Activated T-helper 2 cell treated with anti-CD3 and anti-CD28 coated beads, Interferon-gamma antibody, Interleukin-2, Interleukin-4, amounts not matched to agents 10 μg/mL and 5 μg/mL and 100 μg/mL, durations not matched to agents 14 hours and 24 hours and 36 hours (primary cell): ENCODE measurements around the gene YOD1. TPM values are rescaled to one million over a fixed set of nuclear protein-coding genes. Genes with fewer than 3 reads are reported as not detected.
"Not testable (repeated sequence)": the region's sequence is repeated elsewhere in the genome, so short reads cannot be mapped to it uniquely, and the experiment has no call there.

ENCODE experiments used
- DNase-seq: peaks from one replicate; pipeline ENCODE4 v3.0.0; 2021; ENCODE audit warnings: low spot score
- H3K27ac Mint-ChIP-seq: one replicate; pipeline ENCODE4 v1.8.0; 2021; ENCODE audit warnings: mixed read lengths
- H3K27me3 Mint-ChIP-seq: one replicate; pipeline ENCODE4 v1.8.0; 2021; ENCODE audit warnings: low read depth, mixed read lengths
- H3K36me3 Mint-ChIP-seq: one replicate; pipeline ENCODE4 v1.8.0; 2021; ENCODE audit warnings: low read depth, mixed read lengths
- H3K4me1 Mint-ChIP-seq: one replicate; pipeline ENCODE4 v1.8.0; 2021; ENCODE audit warnings: low read depth, mixed read lengths
- H3K4me3 Mint-ChIP-seq: one replicate; pipeline ENCODE4 v1.8.0; 2021; ENCODE audit warnings: low read depth, mild to moderate bottlenecking, moderate library complexity, mixed read lengths
- H3K9me3 Mint-ChIP-seq: one replicate; pipeline ENCODE4 v1.8.0; 2021; ENCODE audit warnings: mixed read lengths
- intact Hi-C: fragments of 100-400 bp; cut with micrococcal nuclease; formaldehyde crosslinking; loops from one replicate; pipeline ENCODE4 v1.15.1; 2023
- total RNA-seq: library from RNA; stranded (reverse); gene quantifications from 2 replicates; pipeline ENCODE4 v1.2.3, GENCODE V29; 2022

The YOD1 gene
- total RNA-seq, 1 donor from 2014 or later, result 8.7 TPM

DNA sequence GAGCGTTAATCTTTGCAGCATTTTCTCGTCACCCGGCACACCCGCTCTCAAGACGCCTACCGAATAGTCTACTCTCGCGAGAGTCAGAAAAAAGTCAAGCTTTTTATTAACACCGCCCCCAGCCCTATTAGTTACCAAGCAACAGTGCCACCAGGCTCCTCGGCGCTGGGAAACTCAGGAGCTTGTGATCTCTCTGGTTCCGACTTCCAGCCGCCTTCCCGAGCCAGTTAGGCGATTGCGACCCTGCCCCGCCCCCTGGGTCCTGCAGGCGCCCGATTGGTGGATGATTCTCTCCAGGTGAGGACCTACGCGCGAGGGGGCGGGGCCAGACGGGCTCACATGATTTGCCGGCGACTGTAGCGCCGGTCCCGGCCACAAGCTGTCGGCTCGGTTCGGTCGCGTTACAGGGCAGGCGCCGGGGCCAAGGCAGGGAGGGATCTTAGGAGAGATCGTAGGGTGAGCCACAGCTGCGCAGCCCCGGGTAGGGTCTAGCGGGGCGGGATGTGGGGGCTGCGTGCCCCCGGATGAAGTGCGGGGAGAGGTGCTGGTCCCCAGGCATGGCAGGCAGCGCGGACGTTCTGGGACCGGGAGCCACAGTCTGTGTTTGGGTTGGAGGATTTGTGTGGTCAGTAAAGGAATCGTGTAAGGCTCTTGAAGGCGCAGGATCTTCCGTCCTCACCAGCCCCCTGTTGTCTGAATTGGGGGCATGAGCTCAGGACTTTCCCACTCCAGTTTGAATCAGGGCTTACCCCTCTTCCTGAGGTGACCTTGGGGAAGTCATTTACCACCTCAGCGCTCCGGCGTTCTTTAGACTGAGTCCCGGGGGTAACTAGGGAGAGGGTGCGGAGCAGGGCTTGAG, 2.1 kb upstream of the YOD1 start, which contains the start of gene PFKFB2:
Gene PFKFB2, plus strand, starts transcription at position 365 of the 859 bp plus-strand sequence. CDS start 1,443 bp downstream, outside the sequence.
- Mint-ChIP-seq H3K27me3 (peaks cover 7% of the 10 kb centered on the region), H3K9me3 (no peaks in the 10 kb centered on the region), H3K4me1 (peaks cover 30% of the 10 kb centered on the region), H3K27ac (peak within 1 kb of the TSS; percentile 75), H3K36me3 (peaks cover 19% of the 10 kb centered on the region), H3K4me3 (peak within 1 kb of the TSS; percentile 91)
- peak; percentile 90 for DNase-seq
- intact Hi-C loops, result loop anchor here (5.0 to 10.0 kb wide), 2 partner anchors 284 to 352 kb away; no protein-coding TSS in a partner anchor

DNA sequence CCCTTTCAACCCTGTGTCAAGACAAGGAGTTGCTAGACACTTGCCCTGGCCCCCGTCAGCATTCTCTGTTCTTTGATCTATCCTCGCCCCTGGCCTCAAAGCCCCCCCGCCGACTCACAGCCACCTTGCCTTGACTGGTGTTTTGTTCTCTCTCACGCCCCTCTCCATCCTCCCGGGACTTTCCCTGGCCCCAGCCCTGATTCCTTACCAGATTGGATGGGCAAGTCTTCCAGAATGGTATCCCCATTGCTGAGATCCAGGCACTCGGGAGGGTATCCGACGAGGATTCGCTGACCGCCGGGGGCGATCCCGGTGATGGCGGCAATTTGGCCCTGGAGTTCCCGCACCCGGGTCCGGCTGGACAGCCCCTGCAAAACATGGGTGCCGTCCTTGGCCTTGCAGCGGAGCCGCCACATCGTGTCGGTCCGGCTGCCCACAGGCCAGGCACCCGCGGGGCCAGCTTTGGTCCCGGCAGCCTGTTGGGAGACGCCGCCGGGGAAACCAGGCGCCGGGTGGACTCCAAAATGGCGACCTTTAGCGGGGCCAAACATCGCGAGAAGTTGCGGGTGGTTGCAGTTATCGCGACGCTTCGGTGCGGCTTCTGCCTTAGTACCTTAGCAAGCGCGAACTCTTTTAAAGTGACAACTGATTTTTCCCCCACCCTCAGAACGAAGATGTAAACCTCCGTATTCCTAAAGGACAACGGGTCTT, 373 bp downstream of the YOD1 start:
- H3K36me3 Mint-ChIP-seq, result peaks cover 38% of the 10 kb centered on the region
- peaks cover 4% of the 10 kb centered on the region for H3K27me3 Mint-ChIP-seq
- DNase-seq, result peak; percentile 86
- intact Hi-C loops, result loop anchor here (1.0 to 10.0 kb wide), 5 partner anchors 27 to 450 kb away; partner anchors contain the start of gene CD55
- H3K27ac Mint-ChIP-seq, result peak overlapping the region; percentile 96
- peaks cover 45% of the 10 kb centered on the region for H3K4me1 Mint-ChIP-seq
- H3K9me3 Mint-ChIP-seq, result no peaks in the 10 kb centered on the region
- H3K4me3 Mint-ChIP-seq, result peak overlapping the region; percentile 97

- no peaks in the 10 kb centered on the region for H3K9me3 Mint-ChIP-seq
- peaks cover 4% of the 10 kb centered on the region for H3K27me3 Mint-ChIP-seq
- peak overlapping the region; percentile 97 for H3K4me3 Mint-ChIP-seq
- H3K27ac Mint-ChIP-seq, result peak overlapping the region; percentile 96
- intact Hi-C loops, result loop anchor here (1.0 to 10.0 kb wide), 5 partner anchors 27 to 450 kb away; partner anchors contain the start of gene CD55
- peaks cover 41% of the 10 kb centered on the region for H3K36me3 Mint-ChIP-seq
- DNase-seq, result no peak
- H3K4me1 Mint-ChIP-seq, result peaks cover 47% of the 10 kb centered on the region
Measured at GRCh38 chr1:207049974-207050391, 1.0 kb downstream of the YOD1 start.

- H3K27me3 Mint-ChIP-seq, result peaks cover 2% of the 10 kb centered on the region
- peaks cover 46% of the 10 kb centered on the region for H3K4me1 Mint-ChIP-seq
- H3K36me3 Mint-ChIP-seq, result peaks cover 46% of the 10 kb centered on the region
- intact Hi-C loops, result no loop called here
- no peak for DNase-seq
- peak overlapping the region; percentile 96 for H3K27ac Mint-ChIP-seq
- peak overlapping the region; percentile 97 for H3K4me3 Mint-ChIP-seq
- H3K9me3 Mint-ChIP-seq, result no peaks in the 10 kb centered on the region
Measured at GRCh38 chr1:207049514-207049913, 1.5 kb downstream of the YOD1 start.

- no peak for DNase-seq
- peaks cover 46% of the 10 kb centered on the region for H3K4me1 Mint-ChIP-seq
- H3K36me3 Mint-ChIP-seq, result peaks cover 46% of the 10 kb centered on the region
- no peak overlapping the region for H3K27ac Mint-ChIP-seq
- H3K27me3 Mint-ChIP-seq, result peaks cover 1% of the 10 kb centered on the region
- H3K4me3 Mint-ChIP-seq, result no peak overlapping the region
- H3K9me3 Mint-ChIP-seq, result no peaks in the 10 kb centered on the region
- intact Hi-C loops, result no loop called here
Measured at GRCh38 chr1:207049054-207049453, 2.0 kb downstream of the YOD1 start.

DNA sequence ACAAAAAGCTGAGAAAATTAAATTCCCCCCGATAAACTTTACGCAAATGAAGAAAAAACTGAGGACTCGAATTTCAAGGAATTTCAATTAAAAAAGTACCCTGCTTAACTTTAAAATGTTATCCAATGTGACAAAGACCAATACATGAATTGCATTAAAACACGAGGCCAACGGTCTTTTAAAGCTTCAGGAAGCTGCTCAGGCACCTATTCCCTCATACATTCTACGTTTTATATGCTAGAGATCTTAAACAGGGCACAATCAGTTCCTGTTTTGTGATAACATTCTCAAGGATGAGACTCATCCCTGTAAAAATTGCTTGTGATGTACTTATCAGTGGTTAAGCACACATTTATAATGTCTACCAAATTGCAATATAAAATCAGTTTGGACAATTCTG, 3.0 kb downstream of the YOD1 start:
- no peak overlapping the region for H3K4me3 Mint-ChIP-seq
- H3K9me3 Mint-ChIP-seq, result no peaks in the 10 kb centered on the region
- intact Hi-C loops, result no loop called here
- no peak overlapping the region for H3K27ac Mint-ChIP-seq
- H3K4me1 Mint-ChIP-seq, result peaks cover 40% of the 10 kb centered on the region
- H3K36me3 Mint-ChIP-seq, result peaks cover 46% of the 10 kb centered on the region
- DNase-seq, result no peak
- H3K27me3 Mint-ChIP-seq, result no peaks in the 10 kb centered on the region

DNA sequence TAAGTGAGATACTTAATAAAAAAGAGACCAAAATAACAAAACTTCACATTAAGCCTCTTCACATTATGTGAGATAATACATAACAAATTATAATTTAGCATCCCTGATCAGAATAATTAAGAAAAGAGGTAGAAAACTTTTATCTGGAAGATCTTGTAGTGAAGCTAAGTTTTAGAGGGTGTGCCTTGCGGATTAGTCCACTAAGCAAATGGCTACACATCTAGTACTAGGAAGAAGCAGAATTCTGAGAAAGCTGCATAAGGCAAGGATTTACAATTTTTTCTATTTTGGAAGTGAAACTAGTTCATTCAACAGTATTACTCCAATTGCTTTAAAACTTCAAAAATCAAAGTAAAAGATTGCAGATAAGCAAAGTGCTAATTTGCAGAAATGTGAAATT, 3.5 kb downstream of the YOD1 start:
- no peak overlapping the region for H3K4me3 Mint-ChIP-seq
- H3K4me1 Mint-ChIP-seq, result peaks cover 40% of the 10 kb centered on the region
- intact Hi-C loops, result no loop called here
- H3K27me3 Mint-ChIP-seq, result no peaks in the 10 kb centered on the region
- no peaks in the 10 kb centered on the region for H3K9me3 Mint-ChIP-seq
- peaks cover 51% of the 10 kb centered on the region for H3K36me3 Mint-ChIP-seq
- DNase-seq, result no peak
- no peak overlapping the region for H3K27ac Mint-ChIP-seq

GRCh38 chr1:207045453-207045852, 5.6 kb downstream of the YOD1 start:
- peaks cover 52% of the 10 kb centered on the region for H3K36me3 Mint-ChIP-seq
- no peaks in the 10 kb centered on the region for H3K27me3 Mint-ChIP-seq
- intact Hi-C loops, result no loop called here
- no peak overlapping the region for H3K27ac Mint-ChIP-seq
- no peak for DNase-seq
- H3K9me3 Mint-ChIP-seq, result no peaks in the 10 kb centered on the region
- H3K4me1 Mint-ChIP-seq, result peaks cover 31% of the 10 kb centered on the region
- H3K4me3 Mint-ChIP-seq, result no peak overlapping the region

DNA sequence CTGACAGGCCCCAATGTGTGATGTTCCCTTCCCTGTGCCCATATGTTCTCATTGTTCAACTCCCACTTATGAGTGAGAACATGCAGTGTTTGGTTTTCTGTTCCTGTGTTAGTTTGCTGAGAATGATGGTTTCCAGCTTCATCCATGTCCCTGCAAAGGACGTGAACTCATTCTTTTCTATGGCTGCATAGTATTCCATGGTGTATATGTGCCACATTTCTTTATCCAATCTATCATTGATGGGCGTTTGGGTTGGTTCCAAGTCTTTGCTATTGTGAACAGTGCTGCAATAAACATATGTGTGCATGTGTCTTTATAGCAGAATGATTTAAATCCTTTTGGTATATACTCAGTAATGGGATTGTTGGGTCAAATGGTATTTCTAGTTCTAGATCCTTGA, 9.6 kb downstream of the YOD1 start:
- intact Hi-C loops, H3K4me3 Mint-ChIP-seq, H3K4me1 Mint-ChIP-seq, H3K27ac Mint-ChIP-seq, DNase-seq, H3K9me3 Mint-ChIP-seq, H3K27me3 Mint-ChIP-seq: not testable (repeated sequence)
- H3K36me3 Mint-ChIP-seq, result peaks cover 18% of the 10 kb centered on the region

GRCh38 chr1:207040181-207040533, 10.9 kb downstream of the YOD1 start:
- Mint-ChIP-seq H3K4me1 (peaks cover 4% of the 10 kb centered on the region), H3K27me3 (peaks cover 9% of the 10 kb centered on the region), H3K27ac (no peak overlapping the region), H3K36me3 (peaks cover 11% of the 10 kb centered on the region), H3K9me3 (no peaks in the 10 kb centered on the region), H3K4me3 (no peak overlapping the region)
- DNase-seq, result no peak
- intact Hi-C loops, result no loop called here

DNA sequence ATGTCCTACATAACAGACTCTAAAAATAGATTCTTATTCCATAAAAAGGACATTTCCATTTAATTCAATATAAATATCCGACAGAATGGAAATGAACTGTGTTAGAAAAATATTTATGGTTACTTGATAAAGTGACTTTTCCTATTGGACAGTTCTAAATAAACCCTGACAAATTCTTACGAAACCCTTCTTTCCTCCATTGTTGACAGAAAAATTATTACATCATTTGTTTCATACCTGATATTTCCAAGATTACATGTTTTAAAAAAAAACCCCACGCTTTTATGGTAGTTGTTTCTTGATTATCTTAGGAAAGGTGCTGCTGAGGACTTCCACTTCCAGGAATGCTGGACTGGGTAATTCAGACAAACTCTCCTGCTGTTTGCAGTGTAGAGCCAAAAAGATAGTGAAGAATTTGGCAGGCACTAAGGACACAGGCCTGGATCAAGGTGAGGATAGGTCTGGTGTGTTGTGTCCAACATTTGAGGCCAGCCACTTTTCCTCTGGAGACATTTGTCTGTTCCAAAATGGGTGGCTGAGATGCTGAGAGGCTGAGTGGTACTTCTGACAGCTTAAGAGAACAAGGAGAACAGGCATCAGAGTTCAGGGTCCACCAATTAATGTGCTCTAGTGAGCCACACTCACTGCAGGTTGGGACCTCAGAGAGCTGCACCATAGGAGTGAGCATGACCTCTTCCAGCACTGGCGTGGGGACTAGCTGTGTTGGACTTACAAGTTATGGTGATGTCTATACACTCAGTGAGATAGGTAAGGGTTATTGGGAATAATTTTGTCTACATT, 11.4 kb downstream of the YOD1 start:
- peaks cover 11% of the 10 kb centered on the region for H3K27me3 Mint-ChIP-seq
- no peak overlapping the region for H3K4me3 Mint-ChIP-seq
- peaks cover 2% of the 10 kb centered on the region for H3K4me1 Mint-ChIP-seq
- H3K9me3 Mint-ChIP-seq, result no peaks in the 10 kb centered on the region
- peaks cover 7% of the 10 kb centered on the region for H3K36me3 Mint-ChIP-seq
- DNase-seq, result no peak
- intact Hi-C loops, result no loop called here
- no peak overlapping the region for H3K27ac Mint-ChIP-seq

GRCh38 chr1:207036865-207037264, 14.1 kb downstream of the YOD1 start:
- intact Hi-C loops, result no loop called here
- Mint-ChIP-seq H3K27ac (no peak overlapping the region), H3K4me1 (no peaks in the 10 kb centered on the region), H3K4me3 (no peak overlapping the region), H3K27me3 (peaks cover 32% of the 10 kb centered on the region), H3K9me3 (no peaks in the 10 kb centered on the region), H3K36me3 (no peaks in the 10 kb centered on the region)
- DNase-seq, result no peak
